Liver (tissue), 9 donors: ENCODE measurements around the gene PROX1. TPM values are rescaled to one million over a fixed set of nuclear protein-coding genes. Genes with fewer than 3 reads are reported as not detected.

Experiments used
- DNase-seq: peaks from one replicate; pipeline ENCODE4 v3.0.0-alpha.2; 2017; ENCODE audit warnings: low spot score
- H3K27ac ChIP-seq, 2 donors: one replicate each; pipeline ENCODE4 v1.7.0; 2013; ENCODE audit warnings: inconsistent platforms in 2 of 2, low read length in 2 of 2, control low read depth in 1 of 2, low read depth in 1 of 2, mild to moderate bottlenecking in 1 of 2
- H3K27me3 ChIP-seq, 4 donors: one replicate each; pipeline versions ENCODE4 v1.6.1 to v1.7.0; 2013; ENCODE audit warnings: low read length in 3 of 4, inconsistent platforms in 1 of 4, mild to moderate bottlenecking in 1 of 4, moderate library complexity in 1 of 4; ENCODE audit not compliant: control insufficient read depth in 4 of 4, insufficient read depth in 4 of 4
- H3K36me3 ChIP-seq, 4 donors: one replicate each; pipeline versions ENCODE4 v1.6.1 to v1.7.0; 2013; ENCODE audit warnings: low read length in 3 of 4, mild to moderate bottlenecking in 3 of 4, low read depth in 1 of 4, moderate library complexity in 1 of 4; ENCODE audit not compliant: control insufficient read depth in 4 of 4, insufficient read depth in 3 of 4
- H3K4me1 ChIP-seq, 4 donors: one replicate each; pipeline versions ENCODE4 v1.6.1 to v1.7.0; 2013; ENCODE audit warnings: low read length in 3 of 4, mild to moderate bottlenecking in 3 of 4, moderate library complexity in 1 of 4; ENCODE audit not compliant: control insufficient read depth in 4 of 4, insufficient read depth in 4 of 4
- H3K4me3 ChIP-seq, 3 donors: one replicate each; pipeline versions ENCODE4 v1.6.1 to v1.7.0; 2013; ENCODE audit warnings: low read length in 3 of 3, control low read depth in 1 of 3, low read depth in 1 of 3, mild to moderate bottlenecking in 1 of 3
- H3K9ac ChIP-seq, 2 donors: one replicate each; pipeline ENCODE4 v1.7.0; 2013; ENCODE audit warnings: low read length in 2 of 2, mild to moderate bottlenecking in 2 of 2, moderate library complexity in 2 of 2, control low read depth in 1 of 2, low read depth in 1 of 2
- H3K9me3 ChIP-seq, 4 donors: one replicate each; pipeline versions ENCODE4 v1.6.1 to v1.7.0; 2013; ENCODE audit warnings: low read length in 3 of 4; ENCODE audit not compliant: control insufficient read depth in 4 of 4
- ATF3 ChIP-seq: IDR thresholded peaks from 2 replicates; pipeline ENCODE4 v1.6.1; 2016; ENCODE audit warnings: antibody characterized with exemption
- CTCF ChIP-seq: fragments of 150-350 bp; IDR thresholded peaks from 2 replicates; pipeline ENCODE4 v1.5.1; 2017; ENCODE audit warnings: improper control_type of control experiment, low read depth, low read length; ENCODE audit not compliant: missing input control
- EGR1 ChIP-seq, 2 donors: IDR thresholded peaks; 2 replicates each; pipeline ENCODE4 v1.6.1; 2016 to 2018; ENCODE audit warnings: antibody characterized with exemption in 2 of 2, low read depth in 2 of 2
- FOXA1 ChIP-seq: IDR thresholded peaks from 2 replicates; pipeline ENCODE4 v1.6.1; 2016; ENCODE audit warnings: antibody characterized with exemption
- FOXA2 ChIP-seq: IDR thresholded peaks from 2 replicates; pipeline ENCODE4 v1.6.1; 2016; ENCODE audit warnings: antibody characterized with exemption
- GABPA ChIP-seq, 2 donors: IDR thresholded peaks in 1 of 2; conservative IDR thresholded peaks in 1 of 2; 2 replicates each; pipeline ENCODE4 v1.6.1; 2016; ENCODE audit warnings: antibody characterized with exemption in 2 of 2, mild to moderate bottlenecking in 1 of 2, moderate library complexity in 1 of 2
- HNF4A ChIP-seq, 2 donors: conservative IDR thresholded peaks; 2 replicates each; pipeline ENCODE4 v1.6.1; 2016; ENCODE audit warnings: antibody characterized with exemption in 2 of 2, mild to moderate bottlenecking in 2 of 2
- HNF4G ChIP-seq: IDR thresholded peaks from 2 replicates; pipeline ENCODE4 v1.6.1; 2016; ENCODE audit warnings: antibody characterized with exemption
- JUND ChIP-seq, 2 donors: IDR thresholded peaks; 2 replicates each; pipeline ENCODE4 v1.6.1; 2016; ENCODE audit warnings: antibody characterized with exemption in 2 of 2
- NR2F2 ChIP-seq: IDR thresholded peaks from 2 replicates; pipeline ENCODE4 v1.6.1; 2016; ENCODE audit warnings: antibody characterized with exemption
- RAD21 ChIP-seq, 2 donors: IDR thresholded peaks; 2 replicates each; pipeline ENCODE4 v1.6.1; 2016; ENCODE audit warnings: antibody characterized with exemption in 2 of 2, mild to moderate bottlenecking in 2 of 2
- RXRA ChIP-seq, 2 donors: IDR thresholded peaks; 2 replicates each; pipeline ENCODE4 v1.6.1; 2017 to 2018; ENCODE audit warnings: antibody characterized with exemption in 2 of 2, mild to moderate bottlenecking in 1 of 2
- SP1 ChIP-seq: IDR thresholded peaks from 2 replicates; pipeline ENCODE4 v1.6.1; 2018; ENCODE audit warnings: antibody characterized with exemption, mild to moderate bottlenecking
- TAF1 ChIP-seq: conservative IDR thresholded peaks from 2 replicates; pipeline ENCODE4 v1.6.1; 2016; ENCODE audit warnings: antibody characterized with exemption, mild to moderate bottlenecking
- YY1 ChIP-seq: IDR thresholded peaks from 2 replicates; pipeline ENCODE4 v1.6.1; 2016; ENCODE audit warnings: antibody characterized with exemption, mild to moderate bottlenecking
- ZBTB33 ChIP-seq: IDR thresholded peaks from 2 replicates; pipeline ENCODE4 v1.6.1; 2016; ENCODE audit warnings: antibody characterized with exemption
- WGBS: extraction: QIAGEN DNeasy Blood & Tissue Kit; methylation state at CpG from one replicate; pipeline ENCODE4 v1.1.7; 2013; 5-methylcytosine and 5-hydroxymethylcytosine counted together
- polyA plus RNA-seq, 2 donors: library from polyadenylated mRNA; stranded (reverse) in 1 of 2; unstranded in 1 of 2; fragments of 200-250 nt in 1 of 2; fragments of >200 nt in 1 of 2; fragmentation: Nextera tagmentation in 1 of 2; extraction: Ambion mirVana in 1 of 2; gene quantifications; one replicate each; pipeline versions ENCODE4 v1.2.1 to v1.2.3, GENCODE V29; 2013 to 2015
- total RNA-seq, 2 donors: library from RNA; depleted of rRNA; stranded (reverse); fragments of >200 nt; gene quantifications; one replicate each; pipeline ENCODE4 v1.2.3, GENCODE V29; 2014
- TF ChIP-seq, protein P1 (sequence below): IDR thresholded peaks from 2 replicates; pipeline ENCODE4 v1.6.1; 2016; ENCODE audit warnings: antibody characterized with exemption, mild to moderate bottlenecking
- TF ChIP-seq, protein P2 (sequence below): IDR thresholded peaks from 2 replicates; pipeline ENCODE4 v1.6.1; 2016; ENCODE audit warnings: antibody characterized with exemption
- donor health status: healthy.
- donor health status: healthy.
- donor health status: healthy.
- donor health status: healthy.
- donor health status: healthy.

PROX1 gene
- total and polyA plus RNA-seq, 4 donors = 18.3 to 101 (median 31.3) TPM

GRCh38 chr1:214004795-214005194 lies 17.0 kb downstream of the PROX1 start:
- H3K27me3 ChIP-seq = no peaks in the 10 kb centered on the region
- H3K36me3 ChIP-seq = peaks cover 2 to 47% (median 23%) of the 10 kb centered on the region in 4 donors
- 91% methylated on average over 4 of the region's 4 CpGs for WGBS
- H3K9ac ChIP-seq = no peak overlapping the region
- TF ChIP-seq YY1 (no peak), TAF1 (no peak), CTCF (no peak), SP1 (no peak), RAD21 (IDR thresholded peaks at IDR 0.05) (no peak), HNF4A (conservative IDR thresholded peaks at IDR 0.05) (no peak), FOXA1 (no peak), RXRA (IDR thresholded peaks at IDR 0.05) (no peak), HNF4G (no peak), ZBTB33 (no peak), FOXA2 (no peak), ATF3 (no peak), EGR1 (IDR thresholded peaks at IDR 0.05; ENCODE audit: low read depth in 2 of 2) (no peak), NR2F2 (no peak), GABPA (IDR thresholded peaks at IDR 0.05 in 1 of 2, conservative IDR thresholded peaks at IDR 0.05 in 1 of 2) (no peak), JUND (IDR thresholded peaks at IDR 0.05) (no peak)
- TF ChIP-seq, protein P1, sequence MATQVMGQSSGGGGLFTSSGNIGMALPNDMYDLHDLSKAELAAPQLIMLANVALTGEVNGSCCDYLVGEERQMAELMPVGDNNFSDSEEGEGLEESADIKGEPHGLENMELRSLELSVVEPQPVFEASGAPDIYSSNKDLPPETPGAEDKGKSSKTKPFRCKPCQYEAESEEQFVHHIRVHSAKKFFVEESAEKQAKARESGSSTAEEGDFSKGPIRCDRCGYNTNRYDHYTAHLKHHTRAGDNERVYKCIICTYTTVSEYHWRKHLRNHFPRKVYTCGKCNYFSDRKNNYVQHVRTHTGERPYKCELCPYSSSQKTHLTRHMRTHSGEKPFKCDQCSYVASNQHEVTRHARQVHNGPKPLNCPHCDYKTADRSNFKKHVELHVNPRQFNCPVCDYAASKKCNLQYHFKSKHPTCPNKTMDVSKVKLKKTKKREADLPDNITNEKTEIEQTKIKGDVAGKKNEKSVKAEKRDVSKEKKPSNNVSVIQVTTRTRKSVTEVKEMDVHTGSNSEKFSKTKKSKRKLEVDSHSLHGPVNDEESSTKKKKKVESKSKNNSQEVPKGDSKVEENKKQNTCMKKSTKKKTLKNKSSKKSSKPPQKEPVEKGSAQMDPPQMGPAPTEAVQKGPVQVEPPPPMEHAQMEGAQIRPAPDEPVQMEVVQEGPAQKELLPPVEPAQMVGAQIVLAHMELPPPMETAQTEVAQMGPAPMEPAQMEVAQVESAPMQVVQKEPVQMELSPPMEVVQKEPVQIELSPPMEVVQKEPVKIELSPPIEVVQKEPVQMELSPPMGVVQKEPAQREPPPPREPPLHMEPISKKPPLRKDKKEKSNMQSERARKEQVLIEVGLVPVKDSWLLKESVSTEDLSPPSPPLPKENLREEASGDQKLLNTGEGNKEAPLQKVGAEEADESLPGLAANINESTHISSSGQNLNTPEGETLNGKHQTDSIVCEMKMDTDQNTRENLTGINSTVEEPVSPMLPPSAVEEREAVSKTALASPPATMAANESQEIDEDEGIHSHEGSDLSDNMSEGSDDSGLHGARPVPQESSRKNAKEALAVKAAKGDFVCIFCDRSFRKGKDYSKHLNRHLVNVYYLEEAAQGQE = no peak
- TF ChIP-seq, protein P2, sequence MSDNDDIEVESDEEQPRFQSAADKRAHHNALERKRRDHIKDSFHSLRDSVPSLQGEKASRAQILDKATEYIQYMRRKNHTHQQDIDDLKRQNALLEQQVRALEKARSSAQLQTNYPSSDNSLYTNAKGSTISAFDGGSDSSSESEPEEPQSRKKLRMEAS = no peak
- H3K4me3 ChIP-seq = no peak overlapping the region
- H3K4me1 ChIP-seq = peaks cover 7 to 26% (median 18%) of the 10 kb centered on the region in 4 donors
- H3K9me3 ChIP-seq = no peaks in the 10 kb centered on the region
- peak; percentile 8 for DNase-seq
- H3K27ac ChIP-seq = no peak overlapping the region
